K562 (cell line): ENCODE data around the gene CCDC183.

ENCODE experiments used
- EP300 ChIP-seq: IDR thresholded peaks from 2 replicates; pipeline ENCODE4 v1.6.1; 2012; ENCODE audit warnings: low read length, improper control_type of control experiment
- POLR2A ChIP-seq: fragments of 450-650 bp; conservative IDR thresholded peaks from 2 replicates; pipeline ENCODE4 v1.6.1; 2016
- POLR2AphosphoS2 ChIP-seq: IDR thresholded peaks from 2 replicates; pipeline ENCODE4 v1.6.1; 2012; ENCODE audit warnings: low read length, improper control_type of control experiment
- TF ChIP-seq, protein P1 (sequence below): IDR thresholded peaks from 3 replicates; pipeline ENCODE4 v1.6.1; 2011; ENCODE audit warnings: borderline replicate concordance, mild to moderate bottlenecking; ENCODE audit not compliant: insufficient read length, insufficient read depth
- TF ChIP-seq, protein P2 (sequence below), 2 experiments: fragments of 450-650 bp in 1 of 2; sonication (generic) in 1 of 2; formaldehyde crosslinking; conservative IDR thresholded peaks; 2 replicates each; pipeline versions ENCODE4 v1.4.0 to v1.8.1; 2020 to 2022; ENCODE audit warnings: mild to moderate bottlenecking in 1 of 2, missing genetic modification reagents in 1 of 2

GRCh38 chr9:136748666-136749611 is 47.2 kb upstream of the CCDC183 start:
- TF ChIP-seq, protein P1, sequence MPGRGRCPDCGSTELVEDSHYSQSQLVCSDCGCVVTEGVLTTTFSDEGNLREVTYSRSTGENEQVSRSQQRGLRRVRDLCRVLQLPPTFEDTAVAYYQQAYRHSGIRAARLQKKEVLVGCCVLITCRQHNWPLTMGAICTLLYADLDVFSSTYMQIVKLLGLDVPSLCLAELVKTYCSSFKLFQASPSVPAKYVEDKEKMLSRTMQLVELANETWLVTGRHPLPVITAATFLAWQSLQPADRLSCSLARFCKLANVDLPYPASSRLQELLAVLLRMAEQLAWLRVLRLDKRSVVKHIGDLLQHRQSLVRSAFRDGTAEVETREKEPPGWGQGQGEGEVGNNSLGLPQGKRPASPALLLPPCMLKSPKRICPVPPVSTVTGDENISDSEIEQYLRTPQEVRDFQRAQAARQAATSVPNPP = no peak
- no peak for TF ChIP-seq EP300
- TF ChIP-seq, protein P2, sequence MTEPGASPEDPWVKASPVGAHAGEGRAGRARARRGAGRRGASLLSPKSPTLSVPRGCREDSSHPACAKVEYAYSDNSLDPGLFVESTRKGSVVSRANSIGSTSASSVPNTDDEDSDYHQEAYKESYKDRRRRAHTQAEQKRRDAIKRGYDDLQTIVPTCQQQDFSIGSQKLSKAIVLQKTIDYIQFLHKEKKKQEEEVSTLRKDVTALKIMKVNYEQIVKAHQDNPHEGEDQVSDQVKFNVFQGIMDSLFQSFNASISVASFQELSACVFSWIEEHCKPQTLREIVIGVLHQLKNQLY (CRISPR knock-in tag; conservative IDR thresholded peaks at IDR 0.05) = no peak
- TF ChIP-seq POLR2AphosphoS2 = no peak
- TF ChIP-seq POLR2A = no peak
